Hippocampal formation (tissue), 2 donors: ENCODE results near the gene SLC66A3.

ENCODE experiments used
- DNase-seq, 2 donors: peaks; one replicate each; lab custom pipeline; 2025; lab: John Stamatoyannopoulos, UW

The SLC66A3 gene

DNA sequence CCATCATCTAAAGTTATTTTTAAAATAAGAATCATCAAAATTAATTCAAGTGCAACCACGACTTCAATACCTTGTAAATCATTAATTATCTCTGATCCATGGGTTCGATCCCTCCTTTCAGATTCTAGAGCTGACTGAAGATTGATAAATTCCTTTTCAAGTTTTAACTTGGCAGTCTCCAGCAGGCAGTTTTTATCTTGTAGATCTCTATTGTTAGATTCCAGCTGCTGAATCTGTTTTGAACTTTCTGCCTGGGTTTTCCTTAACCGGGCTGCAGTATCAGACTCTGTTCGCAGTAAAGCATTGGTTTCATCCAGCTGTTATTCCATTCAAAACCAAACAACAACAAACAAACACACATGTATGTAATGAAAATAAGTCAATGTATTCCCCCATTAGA lies 59.5 kb downstream of the SLC66A3 start:
- no peak for DNase-seq

- DNase-seq, result no peak
These were observed 60.1 kb downstream of the SLC66A3 start for GRCh38 chr2:11215407-11215806.

- DNase-seq, result no peak
These were observed 65.2 kb downstream of the SLC66A3 start for GRCh38 chr2:11220445-11220844.

DNA sequence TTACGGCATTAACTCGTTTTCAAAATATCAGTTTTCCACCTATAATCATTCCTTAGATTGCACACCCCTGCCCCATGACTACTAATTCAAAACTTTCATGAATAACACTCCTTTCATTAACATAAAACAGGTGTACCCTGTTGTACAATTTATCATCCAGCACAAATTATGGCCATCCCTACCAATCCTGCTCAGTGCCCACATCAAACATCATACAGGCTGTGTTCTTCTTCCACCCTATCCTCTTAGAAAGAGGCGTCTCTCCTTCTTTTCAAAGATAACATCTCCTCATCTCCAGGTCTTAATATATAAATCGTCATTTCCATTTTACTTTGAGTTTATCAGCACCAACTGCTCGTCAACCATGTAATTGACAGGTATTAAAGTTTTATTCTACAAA lies 67.6 kb downstream of the SLC66A3 start:
- no peak for DNase-seq

- no peak for DNase-seq
These were observed 69.6 kb downstream of the SLC66A3 start for GRCh38 chr2:11224887-11225286.

DNA sequence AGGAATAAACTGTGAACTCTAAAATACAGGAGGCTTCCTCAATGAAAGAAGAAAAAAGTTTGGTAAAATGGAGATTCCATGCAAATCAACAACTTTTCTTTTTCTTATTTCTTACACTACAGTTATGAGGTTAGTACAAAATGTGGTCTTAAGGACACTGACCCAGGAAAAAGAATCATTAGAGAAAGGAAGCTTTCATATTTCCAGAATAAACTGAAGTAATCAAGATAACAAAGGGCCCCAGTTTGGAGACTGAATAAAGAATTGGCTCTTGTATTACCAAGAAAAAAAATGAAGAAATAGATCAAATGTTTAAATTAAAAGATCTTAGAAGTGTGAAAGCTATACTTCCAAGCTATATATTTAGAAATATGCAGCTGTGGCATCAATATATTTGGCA lies 72.3 kb downstream of the SLC66A3 start:
- DNase-seq, result no peak
